Natural killer cell (primary cell): ENCODE measurements around the gene ZNF644. TPM values are rescaled to one million over a fixed set of nuclear protein-coding genes. Genes with fewer than 3 reads are reported as not detected.
"Not testable (repeated sequence)": the region's sequence is repeated elsewhere in the genome, so short reads cannot be mapped to it uniquely, and the experiment has no call there.

ENCODE experiments used
- ATAC-seq, 3 donors: fragments of 150-1000 bp in 2 of 3; fragments of 200-7000 bp in 1 of 3; cut with Tn5 transposase; 1 replicate in 1 of 3; 2 replicates in 2 of 3; pipeline ENCODE4 v1.10.0; 2021; ENCODE audit warnings: mild to moderate bottlenecking in 2 of 3, moderate library complexity in 2 of 3
- DNase-seq, 2 donors: peaks; one replicate each; pipeline versions ENCODE4 v3.0.0 to v3.0.0-alpha.2; 2013 to 2021; ENCODE audit warnings: mixed read lengths in 1 of 2
- H3K27ac ChIP-seq: one replicate; pipeline ENCODE4 v1.5.1; 2013; ENCODE audit warnings: mild to moderate bottlenecking, low read length
- H3K27me3 ChIP-seq: one replicate; pipeline ENCODE4 v1.6.1; 2013; ENCODE audit warnings: low read length; ENCODE audit not compliant: control insufficient read depth, insufficient read depth
- H3K36me3 ChIP-seq: one replicate; pipeline ENCODE4 v1.6.1; 2013; ENCODE audit warnings: low read length; ENCODE audit not compliant: control insufficient read depth, insufficient read depth
- H3K4me1 ChIP-seq: one replicate; pipeline ENCODE4 v1.6.1; 2013; ENCODE audit warnings: low read length; ENCODE audit not compliant: control insufficient read depth, insufficient read depth
- H3K4me3 ChIP-seq: one replicate; pipeline ENCODE4 v1.5.1; 2013; ENCODE audit warnings: low read length
- H3K9me3 ChIP-seq: one replicate; pipeline ENCODE4 v1.6.1; 2013; ENCODE audit warnings: low read length; ENCODE audit not compliant: control insufficient read depth, insufficient read depth
- H3K27ac Mint-ChIP-seq, 2 donors: one replicate each; pipeline ENCODE4 v1.8.0; 2022; ENCODE audit warnings: mild to moderate bottlenecking in 2 of 2, mixed read lengths in 2 of 2, moderate library complexity in 1 of 2
- H3K27me3 Mint-ChIP-seq, 2 donors: one replicate each; pipeline ENCODE4 v1.8.0; 2022; ENCODE audit warnings: low read depth in 2 of 2, mixed read lengths in 2 of 2
- H3K36me3 Mint-ChIP-seq: one replicate; pipeline ENCODE4 v1.8.0; 2022; ENCODE audit warnings: mixed read lengths
- H3K4me1 Mint-ChIP-seq, 2 donors: one replicate each; pipeline ENCODE4 v1.8.0; 2022; ENCODE audit warnings: mixed read lengths in 2 of 2
- H3K4me3 Mint-ChIP-seq: one replicate; pipeline ENCODE4 v1.8.0; 2022; ENCODE audit warnings: mild to moderate bottlenecking, moderate library complexity, mixed read lengths
- H3K9me3 Mint-ChIP-seq, 2 donors: one replicate each; pipeline ENCODE4 v1.8.0; 2022; ENCODE audit warnings: mixed read lengths in 2 of 2
- WGBS: methylation state at CpG from one replicate; pipeline ENCODE4 v1.1.7; 2013; ENCODE audit warnings: missing lambda C conversion rate; ENCODE audit not compliant: insufficient coverage; 5-methylcytosine and 5-hydroxymethylcytosine counted together
- intact Hi-C: fragments of 100-400 bp; cut with micrococcal nuclease; formaldehyde crosslinking; loops from one replicate; pipeline ENCODE4 v1.14.2; 2022
- total RNA-seq, 4 donors: library from RNA; stranded (reverse); fragments of 120-200 nt in 1 of 4; gene quantifications; one replicate each; pipeline versions ENCODE4 v1.2.3 to v1.2.4, GENCODE V29; 2013 to 2022
- TF ChIP-seq, protein P1 (sequence below): fragments of 200-600 bp; IDR thresholded peaks from one replicate; pipeline ENCODE4 v1.8.0; 2022; ENCODE audit warnings: antibody characterized with exemption

Gene ZNF644
- total RNA-seq, 3 donors from 2014 or later (not counting 1 experiment from before 2014, with no cell fraction given): 135 to 157 (median 142) TPM

DNA sequence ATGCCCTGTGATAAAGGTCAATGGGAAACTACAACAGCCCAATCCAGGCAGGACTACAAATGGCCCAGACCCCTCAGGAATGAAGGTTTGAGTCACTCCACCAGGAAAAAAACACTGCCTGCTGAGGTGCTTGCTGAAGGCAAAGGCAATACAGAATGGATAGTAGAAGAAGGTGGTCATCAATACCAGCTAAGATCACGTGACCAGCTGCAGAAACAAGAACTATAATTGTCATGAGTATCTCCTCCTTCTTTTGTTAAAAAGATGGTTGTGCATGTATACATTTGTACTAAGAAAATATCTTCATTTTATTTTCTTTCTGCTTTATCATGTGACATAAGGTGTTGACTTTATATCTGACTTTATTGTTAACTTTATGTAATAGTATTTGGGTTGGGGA is 23.4 kb upstream of the ZNF644 start:
- Histone ChIP-seq H3K36me3 (no peaks in the 10 kb centered on the region), H3K9me3 (peaks cover 4% of the 10 kb centered on the region), H3K4me1 (no peaks in the 10 kb centered on the region), H3K27ac (no peak overlapping the region), H3K4me3 (no peak overlapping the region), H3K27me3 (no peaks in the 10 kb centered on the region)
- Mint-ChIP-seq H3K4me3 (no peak overlapping the region), H3K27ac (no peak overlapping the region), H3K27me3 (peaks cover 0 to 7% of the 10 kb centered on the region in 2 donors), H3K9me3 (no peaks in the 10 kb centered on the region), H3K36me3 (no peaks in the 10 kb centered on the region), H3K4me1 (no peaks in the 10 kb centered on the region)
- ATAC-seq: no peak
- intact Hi-C loops: no loop called here
- no peak for DNase-seq
- TF ChIP-seq, protein P1, sequence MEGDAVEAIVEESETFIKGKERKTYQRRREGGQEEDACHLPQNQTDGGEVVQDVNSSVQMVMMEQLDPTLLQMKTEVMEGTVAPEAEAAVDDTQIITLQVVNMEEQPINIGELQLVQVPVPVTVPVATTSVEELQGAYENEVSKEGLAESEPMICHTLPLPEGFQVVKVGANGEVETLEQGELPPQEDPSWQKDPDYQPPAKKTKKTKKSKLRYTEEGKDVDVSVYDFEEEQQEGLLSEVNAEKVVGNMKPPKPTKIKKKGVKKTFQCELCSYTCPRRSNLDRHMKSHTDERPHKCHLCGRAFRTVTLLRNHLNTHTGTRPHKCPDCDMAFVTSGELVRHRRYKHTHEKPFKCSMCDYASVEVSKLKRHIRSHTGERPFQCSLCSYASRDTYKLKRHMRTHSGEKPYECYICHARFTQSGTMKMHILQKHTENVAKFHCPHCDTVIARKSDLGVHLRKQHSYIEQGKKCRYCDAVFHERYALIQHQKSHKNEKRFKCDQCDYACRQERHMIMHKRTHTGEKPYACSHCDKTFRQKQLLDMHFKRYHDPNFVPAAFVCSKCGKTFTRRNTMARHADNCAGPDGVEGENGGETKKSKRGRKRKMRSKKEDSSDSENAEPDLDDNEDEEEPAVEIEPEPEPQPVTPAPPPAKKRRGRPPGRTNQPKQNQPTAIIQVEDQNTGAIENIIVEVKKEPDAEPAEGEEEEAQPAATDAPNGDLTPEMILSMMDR: no peak
- 86% methylated on average over 1 of the region's 1 CpG for WGBS

DNA sequence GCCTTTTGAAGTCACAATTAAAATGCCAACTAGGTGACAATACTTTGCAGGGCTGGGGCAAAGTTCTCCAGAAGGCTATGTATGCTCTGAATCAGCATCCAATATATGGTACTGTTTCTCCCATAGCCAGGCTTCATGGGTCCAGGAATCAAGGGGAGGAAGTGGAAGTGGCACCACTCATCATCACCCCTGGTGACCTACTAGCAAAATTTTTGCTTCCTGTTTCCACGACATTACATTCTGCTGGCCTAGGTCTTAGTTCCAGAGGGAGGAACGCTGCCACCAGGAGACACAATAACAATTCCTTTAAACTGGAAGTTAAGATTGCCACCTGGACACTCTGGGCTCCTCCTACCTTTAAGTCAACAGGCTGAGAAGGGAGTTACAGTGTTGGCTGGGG is 22.9 kb upstream of the ZNF644 start:
- ATAC-seq, H3K4me1 Mint-ChIP-seq, H3K4me3 Mint-ChIP-seq, H3K36me3 ChIP-seq, H3K27me3 Mint-ChIP-seq, H3K9me3 ChIP-seq, H3K27me3 ChIP-seq, H3K27ac ChIP-seq, H3K27ac Mint-ChIP-seq, H3K4me3 ChIP-seq, H3K36me3 Mint-ChIP-seq, DNase-seq, intact Hi-C loops, H3K4me1 ChIP-seq, H3K9me3 Mint-ChIP-seq: not testable (repeated sequence)
- 77% methylated on average over 2 of the region's 2 CpGs for WGBS

DNA sequence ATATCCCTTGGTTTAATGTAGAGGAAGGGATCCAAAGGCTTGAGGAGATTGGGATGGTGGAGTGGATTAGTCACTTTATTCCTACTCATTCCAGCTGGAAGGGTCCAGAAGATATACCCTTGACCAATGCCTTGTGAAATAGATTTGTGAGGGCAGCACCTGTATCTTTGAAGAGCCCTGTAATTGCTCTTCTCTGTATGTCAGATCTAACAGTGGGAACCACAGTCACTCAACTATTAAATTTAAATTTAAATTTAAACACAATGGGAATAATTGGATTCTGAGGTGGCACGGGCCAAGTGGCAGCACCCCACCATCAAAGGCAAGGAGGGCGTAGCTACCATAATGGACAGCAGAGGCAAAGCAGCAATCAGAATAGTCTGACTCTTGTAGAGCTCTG is 20.5 kb upstream of the ZNF644 start:
- H3K36me3 Mint-ChIP-seq, H3K4me3 ChIP-seq, intact Hi-C loops, H3K27ac Mint-ChIP-seq, H3K4me1 Mint-ChIP-seq, H3K4me3 Mint-ChIP-seq, H3K36me3 ChIP-seq, H3K4me1 ChIP-seq, H3K9me3 Mint-ChIP-seq, H3K27ac ChIP-seq, ATAC-seq, H3K9me3 ChIP-seq, DNase-seq, H3K27me3 ChIP-seq: not testable (repeated sequence)
- 90% methylated on average over 2 of the region's 2 CpGs for WGBS
- peaks cover 0 to 12% of the 10 kb centered on the region in 2 donors for H3K27me3 Mint-ChIP-seq

DNA sequence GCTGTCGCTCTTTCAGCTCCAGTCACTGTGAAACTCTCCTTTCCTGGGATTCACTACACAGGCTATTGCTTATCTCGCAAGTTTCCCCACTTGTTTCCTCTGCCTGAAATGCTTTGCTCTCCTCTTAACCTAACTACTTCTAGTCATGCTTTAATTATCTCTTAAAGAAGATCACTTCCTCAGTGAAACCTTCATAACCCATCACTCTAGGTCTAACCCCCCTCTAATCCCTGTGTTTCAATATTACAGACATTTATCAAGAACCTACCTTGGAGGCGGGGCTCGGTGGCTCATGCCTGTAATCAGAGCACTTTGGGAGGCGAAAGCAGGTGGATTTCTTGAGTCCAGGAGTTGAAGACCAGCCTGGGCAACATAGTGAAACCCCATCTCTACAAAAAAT is 16.7 kb upstream of the ZNF644 start:
- H3K27ac ChIP-seq: no peak overlapping the region
- WGBS: 88% methylated on average over 5 of the region's 5 CpGs

More for the DNA sequence above, 16.7 kb upstream of the ZNF644 start:
- H3K9me3 ChIP-seq: peaks cover 4% of the 10 kb centered on the region
- Mint-ChIP-seq H3K27me3 (peaks cover 14 to 16% of the 10 kb centered on the region in 2 donors), H3K4me1 (no peaks in the 10 kb centered on the region), H3K9me3 (no peaks in the 10 kb centered on the region), H3K27ac (no peak overlapping the region), H3K4me3 (no peak overlapping the region), H3K36me3 (no peaks in the 10 kb centered on the region)
- no peaks in the 10 kb centered on the region for H3K36me3 ChIP-seq
- no peak for ATAC-seq
- H3K4me1 ChIP-seq: no peaks in the 10 kb centered on the region
- no peaks in the 10 kb centered on the region for H3K27me3 ChIP-seq
- intact Hi-C loops: no loop called here
- TF ChIP-seq, protein P1: no peak
- no peak overlapping the region for H3K4me3 ChIP-seq
- DNase-seq: no peak
